Activated T-cell treated with anti-CD3 and anti-CD28 coated beads, Interleukin-2, amount 50 U/mL, for 24 hours (primary cell): ENCODE results near the gene FOXL1.
"Not testable (repeated sequence)": the region's sequence is repeated elsewhere in the genome, so short reads cannot be mapped to it uniquely, and the experiment has no call there.

Experiments
- DNase-seq: peaks from one replicate; pipeline ENCODE4 v3.0.0-alpha.2; 2020
- H3K27ac Mint-ChIP-seq: 2 replicates; pipeline ENCODE4 v1.8.0; 2020; ENCODE audit warnings: mild to moderate bottlenecking, mixed read lengths
- H3K27me3 Mint-ChIP-seq: 2 replicates; pipeline ENCODE4 v1.8.0; 2020; ENCODE audit warnings: mixed read lengths
- H3K36me3 Mint-ChIP-seq: 2 replicates; pipeline ENCODE4 v1.8.0; 2020; ENCODE audit warnings: low read depth, mixed read lengths
- H3K4me1 Mint-ChIP-seq: 2 replicates; pipeline ENCODE4 v1.8.0; 2020; ENCODE audit warnings: low read depth, mixed read lengths
- H3K4me3 Mint-ChIP-seq: 2 replicates; pipeline ENCODE4 v1.8.0; 2020; ENCODE audit warnings: mild to moderate bottlenecking, moderate library complexity, mixed read lengths
- H3K9me3 Mint-ChIP-seq: 2 replicates; pipeline ENCODE4 v1.8.0; 2020; ENCODE audit warnings: mixed read lengths

FOXL1 gene

GRCh38 chr16:86578611-86579267, 390 bp downstream of the FOXL1 start:
- Mint-ChIP-seq H3K9me3 (no peaks in the 10 kb centered on the region), H3K27me3 (peaks cover 86% of the 10 kb centered on the region), H3K36me3 (no peaks in the 10 kb centered on the region), H3K4me1 (peaks cover 12% of the 10 kb centered on the region), H3K27ac (no peak overlapping the region), H3K4me3 (no peak overlapping the region)
- DNase-seq: peak; percentile 28

DNA sequence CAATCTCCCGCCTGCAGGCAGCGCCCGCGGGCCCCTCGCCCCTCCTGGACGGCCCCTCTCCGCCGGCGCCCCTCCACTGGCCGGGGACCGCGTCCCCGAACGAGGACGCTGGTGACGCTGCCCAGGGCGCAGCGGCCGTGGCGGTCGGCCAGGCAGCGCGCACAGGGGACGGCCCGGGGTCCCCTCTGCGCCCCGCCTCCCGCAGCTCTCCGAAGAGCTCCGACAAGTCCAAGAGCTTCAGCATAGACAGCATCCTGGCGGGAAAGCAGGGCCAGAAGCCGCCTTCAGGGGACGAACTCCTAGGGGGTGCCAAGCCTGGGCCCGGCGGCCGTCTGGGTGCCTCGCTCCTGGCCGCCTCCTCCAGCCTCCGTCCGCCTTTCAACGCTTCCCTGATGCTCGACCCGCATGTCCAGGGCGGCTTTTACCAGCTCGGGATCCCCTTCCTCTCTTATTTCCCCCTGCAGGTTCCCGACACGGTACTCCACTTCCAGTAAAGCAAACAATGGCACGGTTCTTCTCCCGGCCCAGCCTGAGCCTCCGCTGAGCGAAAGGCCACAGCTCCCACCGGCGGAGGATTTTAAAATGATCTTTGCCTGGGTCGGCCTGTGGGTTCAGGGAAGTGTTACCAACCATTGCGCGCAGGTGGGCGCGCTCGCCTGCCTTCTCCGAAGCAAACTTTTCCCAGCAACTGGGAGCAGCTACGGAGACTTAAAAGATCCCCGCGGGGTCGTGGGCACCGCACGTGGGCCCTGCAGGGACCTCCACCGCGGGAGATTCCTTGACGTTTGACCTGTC, 1.1 kb downstream of the FOXL1 start:
- Mint-ChIP-seq H3K4me3 (no peak overlapping the region), H3K36me3 (no peaks in the 10 kb centered on the region), H3K27me3 (peaks cover 86% of the 10 kb centered on the region), H3K27ac (no peak overlapping the region), H3K4me1 (peaks cover 12% of the 10 kb centered on the region), H3K9me3 (no peaks in the 10 kb centered on the region)
- DNase-seq: peak; percentile 22

- peaks cover 82% of the 10 kb centered on the region for H3K27me3 Mint-ChIP-seq
- no peaks in the 10 kb centered on the region for H3K36me3 Mint-ChIP-seq
- H3K9me3 Mint-ChIP-seq: no peaks in the 10 kb centered on the region
- H3K4me1 Mint-ChIP-seq: peaks cover 12% of the 10 kb centered on the region
- no peak for DNase-seq
- H3K27ac Mint-ChIP-seq: no peak overlapping the region
- no peak overlapping the region for H3K4me3 Mint-ChIP-seq
Observed at GRCh38 chr16:86580063-86580790, 1.9 kb downstream of the FOXL1 start.

- Mint-ChIP-seq H3K4me1 (peaks cover 12% of the 10 kb centered on the region), H3K4me3 (no peak overlapping the region), H3K36me3 (no peaks in the 10 kb centered on the region), H3K9me3 (no peaks in the 10 kb centered on the region), H3K27me3 (peaks cover 82% of the 10 kb centered on the region), H3K27ac (no peak overlapping the region)
- no peak for DNase-seq
Observed at GRCh38 chr16:86580791-86581170, 2.4 kb downstream of the FOXL1 start.

GRCh38 chr16:86581458-86581857, 3.1 kb downstream of the FOXL1 start:
- H3K9me3 Mint-ChIP-seq: no peaks in the 10 kb centered on the region
- peaks cover 8% of the 10 kb centered on the region for H3K4me1 Mint-ChIP-seq
- H3K4me3 Mint-ChIP-seq: no peak overlapping the region
- H3K36me3 Mint-ChIP-seq: no peaks in the 10 kb centered on the region
- DNase-seq: no peak
- H3K27me3 Mint-ChIP-seq: peaks cover 75% of the 10 kb centered on the region
- no peak overlapping the region for H3K27ac Mint-ChIP-seq

DNA sequence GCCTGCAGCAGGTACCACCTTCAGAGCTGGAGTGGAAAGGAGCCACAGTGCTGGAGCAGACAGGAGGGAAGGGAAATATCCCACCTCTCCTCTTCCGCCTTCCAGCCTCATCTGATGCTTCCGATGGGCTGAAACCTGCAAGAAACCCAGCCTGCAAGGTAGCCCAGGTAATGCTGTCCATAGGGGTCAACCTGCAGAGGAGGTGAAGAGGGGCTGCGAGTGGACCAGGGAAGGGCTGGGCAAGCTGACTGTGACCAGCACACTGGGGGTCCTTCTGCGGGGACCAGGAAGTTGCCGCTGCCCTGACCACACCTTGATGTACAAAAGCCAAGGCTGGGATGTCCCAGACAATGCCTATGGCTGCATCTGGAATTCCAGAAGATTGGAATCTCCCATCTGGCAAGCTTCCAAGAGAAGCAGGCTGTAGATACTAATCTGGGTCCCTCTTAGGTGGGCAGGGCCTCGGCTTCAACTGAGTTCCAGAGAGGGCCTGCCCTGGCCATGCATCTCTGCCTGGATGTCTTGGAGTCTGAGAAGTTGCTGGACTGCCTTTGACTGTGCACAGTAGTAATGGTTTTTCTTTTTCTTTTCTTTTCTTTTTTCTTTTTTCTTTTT, 5.8 kb downstream of the FOXL1 start:
- DNase-seq: no peak
- Mint-ChIP-seq H3K4me3 (no peak overlapping the region), H3K9me3 (no peaks in the 10 kb centered on the region), H3K27ac (no peak overlapping the region), H3K4me1 (no peaks in the 10 kb centered on the region), H3K27me3 (peaks cover 52% of the 10 kb centered on the region), H3K36me3 (no peaks in the 10 kb centered on the region)

GRCh38 chr16:86584726-86585721, 6.7 kb downstream of the FOXL1 start:
- H3K9me3 Mint-ChIP-seq: no peaks in the 10 kb centered on the region

DNA sequence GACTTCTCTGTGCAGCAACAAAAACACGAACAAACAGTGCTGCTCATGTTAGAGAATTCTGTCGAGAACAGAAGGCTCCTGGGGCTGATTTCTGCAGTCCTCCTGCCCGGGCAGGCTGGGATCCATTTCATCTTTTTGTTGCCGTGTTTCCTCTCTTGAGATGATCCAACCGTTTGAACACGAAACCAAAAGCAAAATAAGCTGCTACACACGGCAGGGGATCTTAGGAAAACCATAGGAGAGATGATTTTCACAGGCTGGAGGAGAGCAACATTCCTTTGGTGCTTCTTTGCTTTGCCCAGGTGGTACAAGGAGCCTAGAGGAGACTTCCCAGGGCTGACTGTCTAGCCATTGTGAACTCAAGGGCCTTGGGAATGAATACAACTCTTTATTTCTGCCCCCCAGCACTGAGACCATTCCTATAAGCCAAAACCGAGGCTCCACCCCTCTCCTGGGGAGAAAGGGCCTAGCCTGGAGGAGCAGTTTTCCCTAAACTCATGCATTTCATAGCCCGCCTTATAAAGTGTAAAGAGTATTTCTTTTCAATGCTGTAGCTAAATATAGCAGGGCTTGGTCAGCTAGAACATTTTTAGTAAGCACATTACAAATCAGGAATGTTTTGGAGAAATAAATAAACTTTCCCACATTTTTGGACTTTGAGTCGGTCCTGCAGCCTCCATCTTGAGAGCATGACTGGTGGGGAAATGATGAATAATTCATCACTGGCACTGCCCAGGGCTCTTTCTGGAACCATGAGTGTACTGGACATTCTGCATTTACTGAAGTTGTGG, 7.7 kb downstream of the FOXL1 start:
- Mint-ChIP-seq H3K27me3 (peaks cover 42% of the 10 kb centered on the region), H3K4me1 (no peaks in the 10 kb centered on the region), H3K36me3 (no peaks in the 10 kb centered on the region), H3K4me3 (no peak overlapping the region), H3K27ac (no peak overlapping the region), H3K9me3 (no peaks in the 10 kb centered on the region)
- no peak for DNase-seq

More at GRCh38 chr16:86584726-86585721, 6.7 kb downstream of the FOXL1 start:
- Mint-ChIP-seq H3K4me1 (no peaks in the 10 kb centered on the region), H3K27me3 (peaks cover 50% of the 10 kb centered on the region), H3K36me3 (no peaks in the 10 kb centered on the region), H3K4me3 (no peak overlapping the region), H3K27ac (no peak overlapping the region)
- DNase-seq: no peak

DNA sequence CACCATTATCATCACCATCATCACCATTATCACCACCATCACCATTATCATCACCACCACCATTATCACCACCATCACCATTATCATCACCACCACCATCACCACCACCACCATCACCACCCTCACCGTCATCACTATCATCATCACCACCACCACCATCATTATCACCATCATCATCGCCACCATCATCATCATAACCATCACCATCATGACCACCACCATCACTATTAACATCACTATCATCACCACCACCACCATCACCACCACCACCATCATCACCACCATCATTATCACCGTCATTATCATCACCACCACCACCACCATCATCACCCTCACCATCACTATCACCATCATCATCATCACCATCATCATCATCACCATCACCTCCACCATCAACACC, 9.1 kb downstream of the FOXL1 start:
- Mint-ChIP-seq H3K4me3 (no peak overlapping the region), H3K27me3 (peaks cover 39% of the 10 kb centered on the region), H3K4me1 (no peaks in the 10 kb centered on the region)

GRCh38 chr16:86587955-86588354, 9.6 kb downstream of the FOXL1 start:
- not testable (repeated sequence) for H3K9me3 Mint-ChIP-seq, H3K36me3 Mint-ChIP-seq, H3K4me3 Mint-ChIP-seq, H3K27ac Mint-ChIP-seq, H3K4me1 Mint-ChIP-seq, DNase-seq
- peaks cover 39% of the 10 kb centered on the region for H3K27me3 Mint-ChIP-seq

More for the DNA sequence above, 9.1 kb downstream of the FOXL1 start:
- DNase-seq: no peak
- H3K27ac Mint-ChIP-seq: no peak overlapping the region
- H3K36me3 Mint-ChIP-seq: no peaks in the 10 kb centered on the region
- no peaks in the 10 kb centered on the region for H3K9me3 Mint-ChIP-seq

DNA sequence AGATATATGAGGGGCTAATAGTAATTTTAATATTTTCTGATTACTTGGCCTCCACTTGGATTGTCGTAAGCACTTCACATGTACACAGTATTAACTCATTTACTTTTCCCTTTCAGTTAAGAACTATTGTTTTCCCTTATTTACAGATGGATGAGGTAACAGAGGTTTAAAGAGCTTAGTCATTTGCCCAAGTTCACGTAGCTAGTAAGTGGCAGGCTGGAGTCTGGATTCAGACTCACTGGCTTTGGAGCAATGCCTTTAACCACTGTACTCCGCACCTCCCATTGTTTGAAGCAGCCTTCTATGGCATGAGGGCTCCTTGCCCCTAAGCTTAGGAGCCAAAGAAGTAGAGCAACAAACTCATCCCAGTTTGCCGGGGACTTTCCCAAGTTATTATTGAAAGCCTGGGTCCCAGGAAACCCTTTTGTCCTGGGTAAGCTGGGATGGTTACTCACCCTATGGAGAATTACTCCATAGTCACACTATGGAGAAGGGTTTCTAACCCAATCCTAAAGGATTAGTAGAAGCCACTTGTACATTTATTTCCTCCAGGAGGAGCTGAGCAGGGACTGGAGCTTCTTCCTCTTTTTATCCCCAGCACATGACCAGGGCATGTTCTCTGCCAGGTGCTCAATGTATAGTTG, 12.3 kb downstream of the FOXL1 start:
- Mint-ChIP-seq H3K9me3 (no peaks in the 10 kb centered on the region), H3K36me3 (no peaks in the 10 kb centered on the region), H3K27ac (no peak overlapping the region), H3K4me1 (peaks cover 3% of the 10 kb centered on the region), H3K4me3 (no peak overlapping the region), H3K27me3 (peaks cover 41% of the 10 kb centered on the region)
- no peak for DNase-seq

GRCh38 chr16:86591270-86591669, 12.9 kb downstream of the FOXL1 start:
- Mint-ChIP-seq H3K27ac (no peak overlapping the region), H3K27me3 (peaks cover 44% of the 10 kb centered on the region), H3K4me3 (no peak overlapping the region), H3K9me3 (no peaks in the 10 kb centered on the region), H3K36me3 (no peaks in the 10 kb centered on the region), H3K4me1 (peaks cover 3% of the 10 kb centered on the region)
- DNase-seq: no peak
